Measurements from ENCODE around the gene C1RL.

C1RL gene

GRCh38 chr12:7108796-7109571 lies at the start of gene C1RL:
Gene C1RL (minus strand): TSS chr12:7109214. CDS start chr12:7109180, 34 bp downstream.
- no peaks in the 10 kb centered on the region for H3K27me3 ChIP-seq (replicated peaks; ENCODE audit: insufficient read depth, low read length)
- H3K27ac ChIP-seq (ENCODE audit: low read length) = peak within 1 kb of the TSS; percentile 68; the same call in 1 of the 2 replicates
- peaks cover 11% of the 10 kb centered on the region; the same call in 1 of the 2 replicates for H3F3A ChIP-seq (ENCODE audit: insufficient read depth, low read length)
- no peaks in the 10 kb centered on the region for H4K20me1 ChIP-seq (ENCODE audit: insufficient read depth, low read length)
- H3K4me3 ChIP-seq (ENCODE audit: low read length) = peak within 1 kb of the TSS; percentile 95
- TF ChIP-seq EZH2 (optimal IDR thresholded peaks at IDR 0.05; ENCODE audit: low read depth, low read length) (no peak), EZH2phosphoT487 (IDR thresholded peaks at IDR 0.05; ENCODE audit: low read length) (no peak), CTCF (IDR thresholded peaks at IDR 0.05; ENCODE audit: low read length) (peak; percentile 95)
- peak within 1 kb of the TSS; percentile 95 for H3K4me2 ChIP-seq (ENCODE audit: low read depth, low read length)
- no peaks in the 10 kb centered on the region for H3K9me2 ChIP-seq (replicated peaks; ENCODE audit: insufficient read depth, low read length)
- H2AFZ ChIP-seq (ENCODE audit: low read length) = peak within 1 kb of the TSS; percentile 88
- peaks cover 8% of the 10 kb centered on the region; the same call in 1 of the 2 replicates for H3K79me2 ChIP-seq (ENCODE audit: low read length)
- peak; percentile 66 for DNase-seq
- H3K9me3 ChIP-seq (replicated peaks; ENCODE audit: insufficient read depth, low read length) = no peaks in the 10 kb centered on the region
- no peaks in the 10 kb centered on the region for H3K36me3 ChIP-seq (replicated peaks; ENCODE audit: insufficient read depth, low read length)
- H3K4me1 ChIP-seq (ENCODE audit: low read length) = 0 out of 2 replicates have a peak, but pooled peaks cover 15% of the 10 kb centered on the region
- peak within 1 kb of the TSS; percentile 87 for H3K9ac ChIP-seq (ENCODE audit: low read length)

- Histone ChIP-seq H3F3A (ENCODE audit: insufficient read depth, low read length) (no peaks in the 10 kb centered on the region), H3K79me2 (ENCODE audit: low read length) (no peaks in the 10 kb centered on the region), H3K9me2 (replicated peaks; ENCODE audit: insufficient read depth, low read length) (no peaks in the 10 kb centered on the region), H3K4me3 (ENCODE audit: low read length) (no peak overlapping the region), H3K27ac (ENCODE audit: low read length) (no peak overlapping the region), H3K9ac (ENCODE audit: low read length) (no peak overlapping the region), H3K27me3 (replicated peaks; ENCODE audit: insufficient read depth, low read length) (no peaks in the 10 kb centered on the region), H3K36me3 (replicated peaks; ENCODE audit: insufficient read depth, low read length) (no peaks in the 10 kb centered on the region), H2AFZ (ENCODE audit: low read length) (no peak overlapping the region), H3K9me3 (replicated peaks; ENCODE audit: insufficient read depth, low read length) (no peaks in the 10 kb centered on the region), H3K4me1 (ENCODE audit: low read length) (no peaks in the 10 kb centered on the region), H3K4me2 (ENCODE audit: low read depth, low read length) (no peak overlapping the region), H4K20me1 (ENCODE audit: insufficient read depth, low read length) (no peaks in the 10 kb centered on the region)
- no peak for DNase-seq
- TF ChIP-seq EZH2phosphoT487 (IDR thresholded peaks at IDR 0.05; ENCODE audit: low read length) (no peak), CTCF (IDR thresholded peaks at IDR 0.05; ENCODE audit: low read length) (no peak), EZH2 (optimal IDR thresholded peaks at IDR 0.05; ENCODE audit: low read depth, low read length) (no peak)
Measured at GRCh38 chr12:7157391-7157790, 48.4 kb upstream of the C1RL start.

- Histone ChIP-seq H3K4me3 (ENCODE audit: low read length) (no peak overlapping the region), H3K4me2 (ENCODE audit: low read depth, low read length) (no peak overlapping the region), H2AFZ (ENCODE audit: low read length) (no peak overlapping the region), H3K27me3 (replicated peaks; ENCODE audit: insufficient read depth, low read length) (no peaks in the 10 kb centered on the region), H3K9me2 (replicated peaks; ENCODE audit: insufficient read depth, low read length) (no peaks in the 10 kb centered on the region), H3K4me1 (ENCODE audit: low read length) (no peaks in the 10 kb centered on the region), H3K9ac (ENCODE audit: low read length) (no peak overlapping the region), H3F3A (ENCODE audit: insufficient read depth, low read length) (no peaks in the 10 kb centered on the region), H3K27ac (ENCODE audit: low read length) (no peak overlapping the region), H3K36me3 (replicated peaks; ENCODE audit: insufficient read depth, low read length) (no peaks in the 10 kb centered on the region), H3K9me3 (replicated peaks; ENCODE audit: insufficient read depth, low read length) (no peaks in the 10 kb centered on the region), H4K20me1 (ENCODE audit: insufficient read depth, low read length) (no peaks in the 10 kb centered on the region), H3K79me2 (ENCODE audit: low read length) (no peaks in the 10 kb centered on the region)
- TF ChIP-seq EZH2phosphoT487 (IDR thresholded peaks at IDR 0.05; ENCODE audit: low read length) = no peak
- no peak for TF ChIP-seq CTCF (IDR thresholded peaks at IDR 0.05; ENCODE audit: low read length)
- TF ChIP-seq EZH2 (optimal IDR thresholded peaks at IDR 0.05; ENCODE audit: low read depth, low read length) = no peak
- no peak for DNase-seq
Measured at GRCh38 chr12:7156259-7157197, 47.5 kb upstream of the C1RL start.

Measured in MM.1S (cell line).